HEK293 (cell line): Measurements from ENCODE around the gene KRT7.

Experiments
- CTCF ChIA-PET: fragments of 350-600 bp; formaldehyde crosslinking; extraction: SDS; loops from one replicate; lab custom pipeline; 2021; ENCODE audit warnings: antibody characterized with exemption; lab: Yijun Ruan, JAX
- POLR2A ChIA-PET: fragments of 300-600 bp; formaldehyde crosslinking; extraction: SDS; loops from one replicate; lab custom pipeline; 2020; ENCODE audit warnings: antibody characterized with exemption, inconsistent platforms; lab: Yijun Ruan, JAX
- H3K27ac ChIP-seq: fragments of 200-500 bp; sonication (Bioruptor generic); 2 replicates; pipeline ENCODE4 v1.5.1; 2014; ENCODE audit warnings: low read depth, low read length, control low read depth, inconsistent platforms; ENCODE audit errors: extremely low read depth
- H3K36me3 ChIP-seq, 2 experiments: fragments of 200-500 bp in 1 of 2; sonication (Bioruptor generic) in 1 of 2; 1 replicate in 1 of 2; 2 replicates in 1 of 2; pipeline ENCODE4 v1.5.1; 2014 to 2017; ENCODE audit warnings: inconsistent platforms in 2 of 2, low read length in 2 of 2; ENCODE audit not compliant: control insufficient read depth in 2 of 2, insufficient read depth in 1 of 2
- H3K4me1 ChIP-seq: fragments of 200-500 bp; sonication (Bioruptor generic); 2 replicates; pipeline ENCODE4 v1.5.1; 2014; ENCODE audit warnings: mild to moderate bottlenecking, low read length, inconsistent platforms; ENCODE audit not compliant: control insufficient read depth, insufficient read depth
- H3K4me3 ChIP-seq: 2 replicates; pipeline ENCODE4 v1.5.1; 2011; ENCODE audit warnings: low read depth, mild to moderate bottlenecking, control low read depth, low read length, moderate library complexity
- H3K9me3 ChIP-seq: fragments of 200-500 bp; sonication (Bioruptor generic); 2 replicates; pipeline ENCODE4 v1.5.1; 2014; ENCODE audit warnings: low read depth, low read length, inconsistent platforms; ENCODE audit not compliant: control insufficient read depth, insufficient read depth
- KLF10 ChIP-seq: fragments of 450-650 bp; IDR thresholded peaks from 2 replicates; pipeline ENCODE4 v1.5.1; 2018; ENCODE audit warnings: missing biosample characterization, mild to moderate bottlenecking, missing genetic modification characterization
- KLF17 ChIP-seq: fragments of 450-650 bp; formaldehyde crosslinking; IDR thresholded peaks from 2 replicates; pipeline ENCODE4 v1.5.1; 2016; ENCODE audit warnings: missing biosample characterization, missing genetic modification characterization
- PATZ1 ChIP-seq: fragments of 450-650 bp; formaldehyde crosslinking; IDR thresholded peaks from 2 replicates; pipeline ENCODE4 v1.5.1; 2016; ENCODE audit warnings: missing biosample characterization, missing genetic modification characterization
- TCF7L2 ChIP-seq: IDR thresholded peaks from 2 replicates; pipeline ENCODE4 v1.6.1; 2011; ENCODE audit warnings: low read depth, mild to moderate bottlenecking, inconsistent platforms, low read length, moderate library complexity, borderline replicate concordance
- YY1 ChIP-seq: fragments of 450-650 bp; formaldehyde crosslinking; IDR thresholded peaks from 2 replicates; pipeline ENCODE4 v1.5.1; 2018; ENCODE audit warnings: missing biosample characterization, missing genetic modification characterization
- ZNF10 ChIP-seq: fragments of 450-650 bp; formaldehyde crosslinking; IDR thresholded peaks from 2 replicates; pipeline ENCODE4 v1.5.1; 2017; ENCODE audit warnings: missing biosample characterization, missing genetic modification characterization
- ZNF26 ChIP-seq: fragments of 450-650 bp; formaldehyde crosslinking; IDR thresholded peaks from 2 replicates; pipeline ENCODE4 v1.5.1; 2016; ENCODE audit warnings: missing biosample characterization, missing genetic modification characterization
- ZNF280D ChIP-seq: fragments of 450-650 bp; formaldehyde crosslinking; IDR thresholded peaks from 2 replicates; pipeline ENCODE4 v1.5.1; 2016; ENCODE audit warnings: missing biosample characterization, missing genetic modification characterization
- ZNF391 ChIP-seq: fragments of 450-650 bp; formaldehyde crosslinking; IDR thresholded peaks from 2 replicates; pipeline ENCODE4 v1.5.1; 2016; ENCODE audit warnings: low read depth, missing biosample characterization, missing genetic modification characterization, borderline replicate concordance
- ZNF518A ChIP-seq: fragments of 450-650 bp; formaldehyde crosslinking; conservative IDR thresholded peaks from 2 replicates; pipeline ENCODE4 v1.5.1; 2016; ENCODE audit warnings: low read depth, missing biosample characterization, missing genetic modification characterization
- ZNF560 ChIP-seq: fragments of 450-650 bp; formaldehyde crosslinking; IDR thresholded peaks from 2 replicates; pipeline ENCODE4 v1.5.1; 2017; ENCODE audit warnings: missing biosample characterization, missing genetic modification characterization, borderline replicate concordance
- ZNF747 ChIP-seq: fragments of 450-650 bp; formaldehyde crosslinking; IDR thresholded peaks from 2 replicates; pipeline ENCODE4 v1.5.1; 2016; ENCODE audit warnings: missing biosample characterization, missing genetic modification characterization
- ZNF792 ChIP-seq: fragments of 450-650 bp; formaldehyde crosslinking; IDR thresholded peaks from 2 replicates; pipeline ENCODE4 v1.5.1; 2016; ENCODE audit warnings: missing biosample characterization, missing genetic modification characterization
- ZSCAN18 ChIP-seq: fragments of 450-650 bp; formaldehyde crosslinking; IDR thresholded peaks from 2 replicates; pipeline ENCODE4 v1.5.1; 2016; ENCODE audit warnings: missing biosample characterization, missing genetic modification characterization

The KRT7 gene

GRCh38 chr12:52267266-52267665 lies 34.2 kb downstream of the KRT7 start (continued):
- TF ChIP-seq ZNF518A: no peak
- TF ChIP-seq, all 188 proteins: peak for 0

GRCh38 chr12:52267699-52268098 lies 34.7 kb downstream of the KRT7 start:
- no peak overlapping the region for H3K4me3 ChIP-seq
- no peaks in the 10 kb centered on the region for H3K9me3 ChIP-seq
- no peak for TF ChIP-seq TCF7L2
- TF ChIP-seq ZNF792 (tag by site-specific recombination): no peak
- no peak for TF ChIP-seq KLF10 (tag by site-specific recombination)
- TF ChIP-seq ZNF560 (tag by site-specific recombination): no peak
- TF ChIP-seq PATZ1 (tag by site-specific recombination): no peak
- no peak for TF ChIP-seq ZNF280D (tag by site-specific recombination)
- TF ChIP-seq ZNF26 (tag by site-specific recombination): no peak
- no peak for TF ChIP-seq ZSCAN18 (tag by site-specific recombination)
- TF ChIP-seq YY1 (tag by site-specific recombination): no peak
- no peak for TF ChIP-seq KLF17 (tag by site-specific recombination)
- TF ChIP-seq ZNF747 (tag by site-specific recombination): no peak
- TF ChIP-seq ZNF10 (tag by site-specific recombination): no peak
- TF ChIP-seq ZNF391 (tag by site-specific recombination): no peak
- H3K27ac ChIP-seq: no peak overlapping the region
- CTCF ChIA-PET: interaction anchor here (0.6 to 10.0 kb wide), 4 partner anchors 8 to 57 kb away, joined by 3 to 98 read pairs (median 5); no protein-coding TSS in a partner anchor
- POLR2A ChIA-PET: no interaction called here
- no peaks in the 10 kb centered on the region for H3K36me3 ChIP-seq
- no peaks in the 10 kb centered on the region for H3K4me1 ChIP-seq
